Ovary (tissue), 3 donors: ENCODE measurements around the gene VAX1.

Experiments
- EP300 ChIP-seq: sonication (generic); formaldehyde crosslinking; IDR thresholded peaks from one replicate; pipeline ENCODE4 v1.6.1; 2017; ENCODE audit warnings: antibody characterized with exemption
- POLR2A ChIP-seq: fragments of 450-650 bp; IDR thresholded peaks from one replicate; pipeline ENCODE4 v1.6.1; 2017; ENCODE audit warnings: antibody characterized with exemption, mild to moderate bottlenecking, moderate library complexity
- TF ChIP-seq, protein P1 (sequence below), 3 donors: fragments of 450-650 bp in 2 of 3; fragments of 200-600 bp in 1 of 3; IDR thresholded peaks; one replicate each; pipeline versions ENCODE4 v1.5.1 to v1.8.0; 2016 to 2022; ENCODE audit warnings: antibody characterized with exemption in 3 of 3, mild to moderate bottlenecking in 1 of 3
- donor health status: DM: no; HTN: no; CAD: no.

DNA sequence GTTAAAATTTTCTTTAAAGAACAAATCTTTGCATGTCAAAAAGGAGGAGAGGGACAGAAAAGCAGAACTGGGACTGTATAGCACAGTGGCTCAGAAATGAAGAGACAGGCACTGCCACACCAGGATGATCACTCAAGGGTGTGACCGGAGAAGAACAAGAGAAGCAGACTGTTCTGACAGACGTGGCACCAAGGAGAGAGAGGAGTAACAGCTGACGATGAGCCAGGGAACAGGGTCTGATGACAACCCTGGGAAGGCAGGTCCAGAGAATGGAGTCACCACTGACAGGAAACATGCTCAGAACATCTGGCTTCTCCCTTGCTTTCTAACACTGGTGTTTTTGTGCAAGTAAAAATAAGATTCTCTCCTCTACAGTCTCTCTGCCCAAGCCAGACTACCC lies 14.6 kb upstream of the VAX1 start:
- TF ChIP-seq, protein P1, sequence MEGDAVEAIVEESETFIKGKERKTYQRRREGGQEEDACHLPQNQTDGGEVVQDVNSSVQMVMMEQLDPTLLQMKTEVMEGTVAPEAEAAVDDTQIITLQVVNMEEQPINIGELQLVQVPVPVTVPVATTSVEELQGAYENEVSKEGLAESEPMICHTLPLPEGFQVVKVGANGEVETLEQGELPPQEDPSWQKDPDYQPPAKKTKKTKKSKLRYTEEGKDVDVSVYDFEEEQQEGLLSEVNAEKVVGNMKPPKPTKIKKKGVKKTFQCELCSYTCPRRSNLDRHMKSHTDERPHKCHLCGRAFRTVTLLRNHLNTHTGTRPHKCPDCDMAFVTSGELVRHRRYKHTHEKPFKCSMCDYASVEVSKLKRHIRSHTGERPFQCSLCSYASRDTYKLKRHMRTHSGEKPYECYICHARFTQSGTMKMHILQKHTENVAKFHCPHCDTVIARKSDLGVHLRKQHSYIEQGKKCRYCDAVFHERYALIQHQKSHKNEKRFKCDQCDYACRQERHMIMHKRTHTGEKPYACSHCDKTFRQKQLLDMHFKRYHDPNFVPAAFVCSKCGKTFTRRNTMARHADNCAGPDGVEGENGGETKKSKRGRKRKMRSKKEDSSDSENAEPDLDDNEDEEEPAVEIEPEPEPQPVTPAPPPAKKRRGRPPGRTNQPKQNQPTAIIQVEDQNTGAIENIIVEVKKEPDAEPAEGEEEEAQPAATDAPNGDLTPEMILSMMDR (IDR thresholded peaks at IDR 0.05) = no peak
- TF ChIP-seq POLR2A = no peak
- no peak for TF ChIP-seq EP300
